ENCODE measurements around the gene PTPRT. TPM values are rescaled to one million over a fixed set of nuclear protein-coding genes. Genes with fewer than 3 reads are reported as not detected.

Gene PTPRT
- polyA plus RNA-seq, 3 donors = not detected

- Mint-ChIP-seq H3K36me3 (no peaks in the 10 kb centered on the region), H3K4me1 (no peaks in the 10 kb centered on the region), H3K4me3 (no peak overlapping the region), H3K27me3 (ENCODE audit: low read depth in 3 of 3) (peaks cover 0 to 2% (median 0%) of the 10 kb centered on the region in 3 donors), H3K27ac (no peak overlapping the region), H3K9me3 (peaks cover 0 to 7% (median 4%) of the 10 kb centered on the region in 7 donors)
- Histone ChIP-seq H3K9ac (ENCODE audit: insufficient read depth, low read length, poor library complexity, severe bottlenecking) (no peak overlapping the region), H3K4me2 (replicated peaks; ENCODE audit: extremely low read depth, low read length, poor library complexity, severe bottlenecking) (no peak overlapping the region), H3K36me3 (replicated peaks in 1 of 2; ENCODE audit: control insufficient read depth in 1 of 2, insufficient read depth in 2 of 2, low read length in 2 of 2) (no peaks in the 10 kb centered on the region), H4K20me1 (ENCODE audit: insufficient read depth, low read length) (no peaks in the 10 kb centered on the region), H2AFZ (ENCODE audit: insufficient read depth, low read depth, low read length, poor library complexity, severe bottlenecking) (no peak overlapping the region), H3K79me2 (ENCODE audit: insufficient read depth, low read length) (no peaks in the 10 kb centered on the region), H3K27me3 (ENCODE audit: control insufficient read depth in 2 of 2, insufficient read depth in 2 of 2, low read length in 2 of 2) (no peaks in the 10 kb centered on the region), H3K9me3 (replicated peaks in 1 of 2; ENCODE audit: control insufficient read depth in 1 of 2, insufficient read depth in 1 of 2, low read length in 2 of 2) (no peaks in the 10 kb centered on the region), H3K4me3 (replicated peaks in 1 of 3; ENCODE audit: low read depth in 2 of 3, low read length in 3 of 3) (no peak overlapping the region), H3K27ac (ENCODE audit: low read depth in 1 of 2, low read length in 2 of 2) (no peak overlapping the region), H3K4me1 (ENCODE audit: control insufficient read depth in 1 of 2, insufficient read depth in 2 of 2, low read length in 2 of 2) (no peaks in the 10 kb centered on the region)
- DNase-seq = no peak
- intact Hi-C loops (cut with micrococcal nuclease) = no loop called here
- 92% methylated on average over 2 of the region's 3 CpGs for WGBS (ENCODE audit: insufficient coverage)
- TF ChIP-seq, protein P1, sequence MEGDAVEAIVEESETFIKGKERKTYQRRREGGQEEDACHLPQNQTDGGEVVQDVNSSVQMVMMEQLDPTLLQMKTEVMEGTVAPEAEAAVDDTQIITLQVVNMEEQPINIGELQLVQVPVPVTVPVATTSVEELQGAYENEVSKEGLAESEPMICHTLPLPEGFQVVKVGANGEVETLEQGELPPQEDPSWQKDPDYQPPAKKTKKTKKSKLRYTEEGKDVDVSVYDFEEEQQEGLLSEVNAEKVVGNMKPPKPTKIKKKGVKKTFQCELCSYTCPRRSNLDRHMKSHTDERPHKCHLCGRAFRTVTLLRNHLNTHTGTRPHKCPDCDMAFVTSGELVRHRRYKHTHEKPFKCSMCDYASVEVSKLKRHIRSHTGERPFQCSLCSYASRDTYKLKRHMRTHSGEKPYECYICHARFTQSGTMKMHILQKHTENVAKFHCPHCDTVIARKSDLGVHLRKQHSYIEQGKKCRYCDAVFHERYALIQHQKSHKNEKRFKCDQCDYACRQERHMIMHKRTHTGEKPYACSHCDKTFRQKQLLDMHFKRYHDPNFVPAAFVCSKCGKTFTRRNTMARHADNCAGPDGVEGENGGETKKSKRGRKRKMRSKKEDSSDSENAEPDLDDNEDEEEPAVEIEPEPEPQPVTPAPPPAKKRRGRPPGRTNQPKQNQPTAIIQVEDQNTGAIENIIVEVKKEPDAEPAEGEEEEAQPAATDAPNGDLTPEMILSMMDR (IDR thresholded peaks at IDR 0.05) = no peak
Observed at GRCh38 chr20:42907730-42908129, 282.0 kb downstream of the PTPRT start.

DNA sequence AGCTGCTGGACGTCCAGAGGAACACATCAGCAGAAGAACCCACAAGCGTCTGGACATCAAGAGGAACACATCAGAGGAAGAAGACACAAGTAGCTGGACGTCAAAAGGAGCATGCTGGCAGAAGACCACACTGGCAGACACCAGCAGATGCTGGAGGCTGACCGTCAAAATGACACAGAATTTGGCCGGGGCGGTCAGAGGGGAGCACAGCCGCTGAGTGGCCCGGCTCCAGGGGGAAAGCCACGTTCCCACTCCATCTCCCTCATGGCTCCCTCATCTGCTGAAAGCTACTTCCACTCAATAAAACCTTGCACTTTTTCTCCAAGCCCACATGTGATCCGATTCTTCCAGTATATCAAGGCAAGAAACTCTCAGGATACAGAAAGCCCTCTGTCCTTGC, 283.6 kb downstream of the PTPRT start:
- no peak overlapping the region for H3K4me2 ChIP-seq (replicated peaks; ENCODE audit: extremely low read depth, low read length, poor library complexity, severe bottlenecking)
- no peaks in the 10 kb centered on the region for H3K79me2 ChIP-seq (ENCODE audit: insufficient read depth, low read length)
- Mint-ChIP-seq H3K4me3 (no peak overlapping the region), H3K27ac (no peak overlapping the region), H3K4me1 (no peaks in the 10 kb centered on the region), H3K36me3 (no peaks in the 10 kb centered on the region), H3K9me3 (peaks cover 0 to 7% (median 4%) of the 10 kb centered on the region in 7 donors), H3K27me3 (ENCODE audit: low read depth in 3 of 3) (peaks cover 0 to 2% (median 0%) of the 10 kb centered on the region in 3 donors)
- TF ChIP-seq, protein P1 (IDR thresholded peaks at IDR 0.05) = no peak
- H3K4me3 ChIP-seq (replicated peaks in 1 of 3; ENCODE audit: low read depth in 2 of 3, low read length in 3 of 3) = no peak overlapping the region
- H4K20me1 ChIP-seq (ENCODE audit: insufficient read depth, low read length) = no peaks in the 10 kb centered on the region
- no peaks in the 10 kb centered on the region for H3K36me3 ChIP-seq (replicated peaks in 1 of 2; ENCODE audit: control insufficient read depth in 1 of 2, insufficient read depth in 2 of 2, low read length in 2 of 2)
- intact Hi-C loops (cut with micrococcal nuclease) = no loop called here
- H3K4me1 ChIP-seq (ENCODE audit: control insufficient read depth in 1 of 2, insufficient read depth in 2 of 2, low read length in 2 of 2) = no peaks in the 10 kb centered on the region
- no peaks in the 10 kb centered on the region for H3K27me3 ChIP-seq (ENCODE audit: control insufficient read depth in 2 of 2, insufficient read depth in 2 of 2, low read length in 2 of 2)
- H2AFZ ChIP-seq (ENCODE audit: insufficient read depth, low read depth, low read length, poor library complexity, severe bottlenecking) = no peak overlapping the region
- no peak overlapping the region for H3K27ac ChIP-seq (ENCODE audit: low read depth in 1 of 2, low read length in 2 of 2)
- DNase-seq = no peak
- H3K9me3 ChIP-seq (replicated peaks in 1 of 2; ENCODE audit: control insufficient read depth in 1 of 2, insufficient read depth in 1 of 2, low read length in 2 of 2) = peaks cover 0 to 3% of the 10 kb centered on the region in 2 donors
- WGBS (ENCODE audit: insufficient coverage) = 90% methylated on average over 10 of the region's 10 CpGs
- H3K9ac ChIP-seq (ENCODE audit: insufficient read depth, low read length, poor library complexity, severe bottlenecking) = no peak overlapping the region

Data from CD14-positive monocyte (primary cell).